IMR-90 (cell line): ENCODE data around the gene MYH11. TPM values are rescaled to one million over a fixed set of nuclear protein-coding genes. Genes with fewer than 3 reads are reported as not detected.

Experiments
- ATAC-seq: fragments of 200-7000 bp; cut with Tn5 transposase; 2 replicates; pipeline ENCODE4 v1.9.1; 2020; ENCODE audit warnings: low read depth, mild to moderate bottlenecking, moderate library complexity
- BruUV-seq: library from RNA; stranded (reverse); fragments of 400-500 nt; replicated peaks from 2 replicates; lab custom pipeline; 2021; lab: Mats Ljungman, UMichigan
- CTCF ChIA-PET: fragments of 300-600 bp; formaldehyde crosslinking; extraction: SDS; loops from one replicate; lab custom pipeline; 2021; ENCODE audit warnings: antibody characterized with exemption; lab: Yijun Ruan, JAX
- POLR2A ChIA-PET: fragments of 300-600 bp; sonication (Branson Sonifier 250); formaldehyde crosslinking; loops from one replicate; lab custom pipeline; 2022; ENCODE audit warnings: antibody characterized with exemption; ENCODE audit not compliant: unreplicated experiment; lab: Charles Lee
- DNase-seq: peaks from one replicate; pipeline ENCODE4 v3.0.0; 2013
- H2AFZ ChIP-seq: replicated peaks from 2 replicates; pipeline ENCODE3; 2013; ENCODE audit warnings: low read length, mild to moderate bottlenecking; ENCODE audit not compliant: poor library complexity
- H2AK5ac ChIP-seq: 2 replicates; pipeline ENCODE4 v1.6.1; 2013; ENCODE audit warnings: low read depth, low read length, inconsistent platforms
- H2AK9ac ChIP-seq: replicated peaks from 2 replicates; pipeline ENCODE3; 2013; ENCODE audit warnings: mild to moderate bottlenecking, low read depth, low read length, moderate library complexity; ENCODE audit not compliant: poor library complexity
- H2BK120ac ChIP-seq: 2 replicates; pipeline ENCODE4 v1.6.1; 2013; ENCODE audit warnings: low read depth, low read length, inconsistent platforms
- H2BK15ac ChIP-seq: 3 replicates; pipeline ENCODE4 v1.6.1; 2013; ENCODE audit warnings: low read depth, low read length, inconsistent platforms
- H2BK20ac ChIP-seq: 2 replicates; pipeline ENCODE4 v1.6.1; 2013; ENCODE audit warnings: low read depth, mild to moderate bottlenecking, inconsistent platforms, low read length, moderate library complexity
- H2BK5ac ChIP-seq: 2 replicates; pipeline ENCODE4 v1.6.1; 2013; ENCODE audit warnings: mild to moderate bottlenecking, low read depth, low read length, inconsistent platforms; ENCODE audit not compliant: poor library complexity, severe bottlenecking
- H3K14ac ChIP-seq: replicated peaks from 2 replicates; pipeline ENCODE4 v1.6.1; 2013; ENCODE audit warnings: low read depth, low read length, inconsistent platforms
- H3K18ac ChIP-seq: 2 replicates; pipeline ENCODE4 v1.6.1; 2013; ENCODE audit warnings: low read depth, low read length, control low read depth
- H3K23ac ChIP-seq: 2 replicates; pipeline ENCODE4 v1.6.1; 2013; ENCODE audit warnings: low read depth, low read length, inconsistent platforms
- H3K27ac ChIP-seq: 2 replicates; pipeline ENCODE4 v1.5.1; 2013; ENCODE audit warnings: mild to moderate bottlenecking, control low read depth, low read length; ENCODE audit not compliant: insufficient read depth
- H3K27me3 ChIP-seq: 2 replicates; pipeline ENCODE4 v1.6.1; 2013; ENCODE audit warnings: low read length; ENCODE audit not compliant: control insufficient read depth, insufficient read depth
- H3K36me3 ChIP-seq: 2 replicates; pipeline ENCODE4 v1.6.1; 2013; ENCODE audit warnings: low read length, mixed read lengths; ENCODE audit not compliant: control insufficient read depth, insufficient read depth
- H3K4ac ChIP-seq: 2 replicates; pipeline ENCODE4 v1.6.1; 2013; ENCODE audit warnings: low read depth, low read length, inconsistent platforms
- H3K4me1 ChIP-seq: 2 replicates; pipeline ENCODE4 v1.6.1; 2013; ENCODE audit warnings: low read length, mixed read lengths; ENCODE audit not compliant: control insufficient read depth, insufficient read depth
- H3K4me2 ChIP-seq: 2 replicates; pipeline ENCODE4 v1.6.1; 2013; ENCODE audit warnings: low read depth, mild to moderate bottlenecking, control low read depth, low read length, moderate library complexity
- H3K4me3 ChIP-seq: 2 replicates; pipeline ENCODE4 v1.5.1; 2013; ENCODE audit warnings: low read depth, mild to moderate bottlenecking, control low read depth, low read length, moderate library complexity; ENCODE audit not compliant: insufficient read depth
- H3K56ac ChIP-seq: 2 replicates; pipeline ENCODE4 v1.6.1; 2013; ENCODE audit warnings: low read length, inconsistent platforms; ENCODE audit not compliant: insufficient read depth; ENCODE audit errors: extremely low read depth
- H3K79me1 ChIP-seq, 2 experiments: 2 replicates each; pipeline ENCODE4 v1.6.1; 2013; ENCODE audit warnings: low read length in 2 of 2, inconsistent platforms in 1 of 2, low read depth in 1 of 2
- H3K9ac ChIP-seq: 2 replicates; pipeline ENCODE4 v1.6.1; 2013; ENCODE audit warnings: low read depth, low read length, control low read depth
- H3K9me1 ChIP-seq: 2 replicates; pipeline ENCODE4 v1.6.1; 2013; ENCODE audit warnings: low read length, inconsistent platforms; ENCODE audit not compliant: insufficient read depth
- H3K9me3 ChIP-seq: 2 replicates; pipeline ENCODE4 v1.6.1; 2013; ENCODE audit warnings: low read length; ENCODE audit not compliant: control insufficient read depth, insufficient read depth
- H4K20me1 ChIP-seq: 2 replicates; pipeline ENCODE4 v1.6.1; 2013; ENCODE audit warnings: low read length, inconsistent platforms; ENCODE audit not compliant: insufficient read depth
- H4K5ac ChIP-seq: 2 replicates; pipeline ENCODE4 v1.6.1; 2013; ENCODE audit warnings: mild to moderate bottlenecking, low read depth, low read length, control low read depth
- H4K8ac ChIP-seq, 2 experiments: 2 replicates each; pipeline ENCODE4 v1.6.1; 2013; ENCODE audit warnings: low read depth in 2 of 2, low read length in 2 of 2, control low read depth in 1 of 2, inconsistent platforms in 1 of 2
- H4K91ac ChIP-seq: 2 replicates; pipeline ENCODE4 v1.6.1; 2013; ENCODE audit warnings: low read depth, low read length, inconsistent platforms; ENCODE audit not compliant: insufficient read depth
- BHLHE40 ChIP-seq: fragments of 150-350 bp; IDR thresholded peaks from 2 replicates; pipeline ENCODE4 v1.6.1; 2016; ENCODE audit warnings: mild to moderate bottlenecking, low read depth, low read length
- CHD1 ChIP-seq: IDR thresholded peaks from 2 replicates; pipeline ENCODE4 v1.6.1; 2012; ENCODE audit warnings: low read depth, low read length, improper control_type of control experiment
- FOS ChIP-seq: fragments of 150-350 bp; IDR thresholded peaks from 2 replicates; pipeline ENCODE4 v1.6.1; 2016; ENCODE audit warnings: low read depth, low read length
- MAFK ChIP-seq: IDR thresholded peaks from 2 replicates; pipeline ENCODE4 v1.6.1; 2012; ENCODE audit warnings: low read depth, low read length, improper control_type of control experiment
- MAZ ChIP-seq: IDR thresholded peaks from 2 replicates; pipeline ENCODE4 v1.6.1; 2012; ENCODE audit warnings: low read depth, mild to moderate bottlenecking, low read length, improper control_type of control experiment, moderate library complexity, borderline replicate concordance
- MXI1 ChIP-seq: IDR thresholded peaks from 2 replicates; pipeline ENCODE4 v1.6.1; 2012; ENCODE audit warnings: low read depth, mild to moderate bottlenecking, low read length, moderate library complexity, borderline replicate concordance
- NFE2L2 ChIP-seq: fragments of 150-350 bp; IDR thresholded peaks from 2 replicates; pipeline ENCODE4 v1.6.1; 2016; ENCODE audit warnings: low read depth, mild to moderate bottlenecking, low read length
- POLR2A ChIP-seq: IDR thresholded peaks from 2 replicates; pipeline ENCODE4 v1.6.1; 2012; ENCODE audit warnings: mild to moderate bottlenecking, low read depth, low read length
- RAD21 ChIP-seq: IDR thresholded peaks from 2 replicates; pipeline ENCODE4 v1.6.1; 2012; ENCODE audit warnings: low read length, improper control_type of control experiment
- RCOR1 ChIP-seq: IDR thresholded peaks from 2 replicates; pipeline ENCODE4 v1.6.1; 2012; ENCODE audit warnings: mild to moderate bottlenecking, low read length, improper control_type of control experiment; ENCODE audit not compliant: insufficient replicate concordance
- RFX5 ChIP-seq: IDR thresholded peaks from 2 replicates; pipeline ENCODE4 v1.8.0; 2012; ENCODE audit warnings: low read depth, mild to moderate bottlenecking, low read length, moderate library complexity
- SMC3 ChIP-seq: fragments of 150-350 bp; IDR thresholded peaks from 2 replicates; pipeline ENCODE4 v1.6.1; 2016; ENCODE audit warnings: low read depth, mild to moderate bottlenecking, antibody characterized with exemption, low read length, moderate library complexity
- whole genome bisulfite sequencing, 2 experiments: methylation state at CpG; one replicate each; pipeline versions ENCODE4 v1.1.5 to v1.1.7; 2013; ENCODE audit warnings: missing lambda C conversion rate in 2 of 2; ENCODE audit not compliant: insufficient read length in 1 of 2; ENCODE audit errors: extremely low coverage in 2 of 2; 5-methylcytosine and 5-hydroxymethylcytosine counted together
- dilution Hi-C: fragments of 300-500 bp; cut with HindIII; formaldehyde crosslinking; loops from one replicate; pipeline ENCODE4 v1.14.3; 2018; ENCODE audit warnings: low sequenced_read_pairs; ENCODE audit not compliant: unreplicated experiment
- in situ Hi-C: fragments of 300-500 bp; cut with MboI; formaldehyde crosslinking; loops from 3 replicates; pipeline ENCODE4 v1.14.3; 2019; ENCODE audit warnings: low sequenced_read_pairs, inconsistent platforms, mixed read lengths
- intact Hi-C: fragments of 100-400 bp; cut with micrococcal nuclease; formaldehyde crosslinking; loops from 2 replicates; pipeline ENCODE4 v1.10.0; 2022
- polyA plus RNA-seq, 3 experiments: library from polyadenylated mRNA; depleted of rRNA; stranded (reverse); fragments of >200 nt; gene quantifications; 2 replicates each; pipeline ENCODE4 v1.2.3, GENCODE V29; 2012; ENCODE audit warnings: low replicate concordance in 1 of 3
- total RNA-seq: library from RNA; depleted of rRNA; stranded (reverse); fragments of >200 nt; gene quantifications from 2 replicates; pipeline ENCODE4 v1.2.3, GENCODE V29; 2012
- TF ChIP-seq, protein P1 (sequence below): fragments of 150-350 bp; IDR thresholded peaks from 2 replicates; pipeline ENCODE4 v1.6.1; 2016; ENCODE audit warnings: low read depth, mild to moderate bottlenecking, low read length, moderate library complexity, borderline replicate concordance
- TF ChIP-seq, protein P2 (sequence below): fragments of 150-350 bp; IDR thresholded peaks from 2 replicates; pipeline ENCODE4 v1.6.1; 2017; ENCODE audit warnings: mild to moderate bottlenecking, antibody characterized with exemption, low read length, low read depth
- TF ChIP-seq, protein P3 (sequence below): conservative IDR thresholded peaks from 2 replicates; pipeline ENCODE4 v1.5.1; 2012; ENCODE audit warnings: mild to moderate bottlenecking, low read depth, low read length, improper control_type of control experiment

Gene MYH11
- total and polyA plus RNA-seq, 2 of the 4 experiments (the other 2 are of a cell fraction) = under 0.01 to 0.12 TPM

DNA sequence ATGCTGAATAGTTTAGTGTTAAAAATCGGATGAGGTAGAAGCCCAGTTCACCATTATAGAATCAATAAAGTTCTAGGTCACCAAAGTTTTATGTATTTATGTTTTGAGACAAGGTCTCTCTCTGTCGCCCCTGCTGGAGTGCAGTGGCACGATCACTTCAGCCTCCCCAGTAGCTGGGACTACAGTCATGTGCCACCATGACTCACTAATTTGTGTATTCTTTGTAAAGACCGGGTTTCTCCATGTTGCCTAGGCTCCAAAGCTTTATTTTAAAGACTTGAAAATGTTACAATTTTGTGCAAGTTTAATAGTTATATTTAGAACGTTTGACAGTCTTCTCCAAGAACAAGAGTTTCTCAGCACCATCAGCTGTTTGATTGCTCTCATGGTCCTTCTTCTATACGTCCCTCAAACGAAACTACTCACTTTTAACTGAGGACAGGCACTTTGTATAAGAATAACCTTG lies 174.7 kb downstream of the MYH11 start:
- intact Hi-C loops = no loop called here
- TF ChIP-seq, protein P1, sequence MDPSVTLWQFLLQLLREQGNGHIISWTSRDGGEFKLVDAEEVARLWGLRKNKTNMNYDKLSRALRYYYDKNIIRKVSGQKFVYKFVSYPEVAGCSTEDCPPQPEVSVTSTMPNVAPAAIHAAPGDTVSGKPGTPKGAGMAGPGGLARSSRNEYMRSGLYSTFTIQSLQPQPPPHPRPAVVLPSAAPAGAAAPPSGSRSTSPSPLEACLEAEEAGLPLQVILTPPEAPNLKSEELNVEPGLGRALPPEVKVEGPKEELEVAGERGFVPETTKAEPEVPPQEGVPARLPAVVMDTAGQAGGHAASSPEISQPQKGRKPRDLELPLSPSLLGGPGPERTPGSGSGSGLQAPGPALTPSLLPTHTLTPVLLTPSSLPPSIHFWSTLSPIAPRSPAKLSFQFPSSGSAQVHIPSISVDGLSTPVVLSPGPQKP = no peak
- TF ChIP-seq MAZ (no peak), POLR2A (no peak), SMC3 (peak; percentile 35; the same call in 1 of the 2 replicates), RAD21 (peak; percentile 44), CHD1 (no peak), MAFK (no peak), RCOR1 (no peak), NFE2L2 (no peak), MXI1 (0 out of 2 replicates have a peak, but pooled peaks have one; percentile 24), BHLHE40 (peak; percentile 92), RFX5 (no peak), FOS (peak; percentile 59; the same call in 1 of the 2 replicates)
- TF ChIP-seq, protein P2, sequence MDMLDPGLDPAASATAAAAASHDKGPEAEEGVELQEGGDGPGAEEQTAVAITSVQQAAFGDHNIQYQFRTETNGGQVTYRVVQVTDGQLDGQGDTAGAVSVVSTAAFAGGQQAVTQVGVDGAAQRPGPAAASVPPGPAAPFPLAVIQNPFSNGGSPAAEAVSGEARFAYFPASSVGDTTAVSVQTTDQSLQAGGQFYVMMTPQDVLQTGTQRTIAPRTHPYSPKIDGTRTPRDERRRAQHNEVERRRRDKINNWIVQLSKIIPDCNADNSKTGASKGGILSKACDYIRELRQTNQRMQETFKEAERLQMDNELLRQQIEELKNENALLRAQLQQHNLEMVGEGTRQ = peak; percentile 79
- TF ChIP-seq, protein P3, sequence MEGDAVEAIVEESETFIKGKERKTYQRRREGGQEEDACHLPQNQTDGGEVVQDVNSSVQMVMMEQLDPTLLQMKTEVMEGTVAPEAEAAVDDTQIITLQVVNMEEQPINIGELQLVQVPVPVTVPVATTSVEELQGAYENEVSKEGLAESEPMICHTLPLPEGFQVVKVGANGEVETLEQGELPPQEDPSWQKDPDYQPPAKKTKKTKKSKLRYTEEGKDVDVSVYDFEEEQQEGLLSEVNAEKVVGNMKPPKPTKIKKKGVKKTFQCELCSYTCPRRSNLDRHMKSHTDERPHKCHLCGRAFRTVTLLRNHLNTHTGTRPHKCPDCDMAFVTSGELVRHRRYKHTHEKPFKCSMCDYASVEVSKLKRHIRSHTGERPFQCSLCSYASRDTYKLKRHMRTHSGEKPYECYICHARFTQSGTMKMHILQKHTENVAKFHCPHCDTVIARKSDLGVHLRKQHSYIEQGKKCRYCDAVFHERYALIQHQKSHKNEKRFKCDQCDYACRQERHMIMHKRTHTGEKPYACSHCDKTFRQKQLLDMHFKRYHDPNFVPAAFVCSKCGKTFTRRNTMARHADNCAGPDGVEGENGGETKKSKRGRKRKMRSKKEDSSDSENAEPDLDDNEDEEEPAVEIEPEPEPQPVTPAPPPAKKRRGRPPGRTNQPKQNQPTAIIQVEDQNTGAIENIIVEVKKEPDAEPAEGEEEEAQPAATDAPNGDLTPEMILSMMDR = peak; percentile 62

More for the DNA sequence above, 174.7 kb downstream of the MYH11 start:
- BruUV-seq = no TSS peak
- CTCF ChIA-PET = interaction anchor here (0.6 to 2.7 kb wide), 9 partner anchors 8 to 686 kb away, joined by 3 to 14 read pairs (median 3); no protein-coding TSS in a partner anchor
- dilution Hi-C loops (no loop called here), in situ Hi-C loops (no loop called here)
- Histone ChIP-seq H3K14ac (peak overlapping the region; percentile 15; the same call in 1 of the 2 replicates), H3K4me2 (peak overlapping the region; percentile 78; the same call in 1 of the 2 replicates), H3K79me1 (peaks cover 13 to 53% of the 10 kb centered on the region in 2 experiments), H3K9me3 (no peaks in the 10 kb centered on the region), H4K8ac (peak overlapping the region in 1 of 2 experiments; percentile 66; a peak in 2 of 4 replicates), H3K4me1 (peaks cover 2% of the 10 kb centered on the region; the same call in 1 of the 2 replicates), H4K20me1 (no peaks in the 10 kb centered on the region), H3K4me3 (no peak overlapping the region), H3K23ac (no peak overlapping the region), H3K56ac (no peak overlapping the region; the same call in 1 of the 2 replicates), H3K27ac (no peak overlapping the region; the same call in 1 of the 2 replicates), H2AK9ac (no peak overlapping the region), H2BK120ac (peak overlapping the region; percentile 31; the same call in 1 of the 2 replicates), H2BK20ac (no peak overlapping the region; the same call in 1 of the 2 replicates), H2BK5ac (peak overlapping the region; percentile 75), H3K36me3 (peaks cover 23% of the 10 kb centered on the region), H4K91ac (no peak overlapping the region), H2BK15ac (no peak overlapping the region), H3K4ac (no peak overlapping the region), H2AFZ (no peak overlapping the region), H3K9me1 (no peaks in the 10 kb centered on the region; the same call in 1 of the 2 replicates), H3K9ac (no peak overlapping the region), H3K27me3 (no peaks in the 10 kb centered on the region), H2AK5ac (no peak overlapping the region), H3K18ac (0 out of 2 replicates have a peak overlapping the region, but pooled peaks have one; percentile 54), H4K5ac (peak overlapping the region; percentile 61; the same call in 1 of the 2 replicates)
- ATAC-seq (peak; percentile 99), DNase-seq (peak; percentile 84)
- WGBS, 2 experiments = 0% methylated on average over 1 of the region's 7 CpGs; no CpG with 5 or more reads in 1 of the 2 experiments
- POLR2A ChIA-PET = no interaction called here
